GM19468 (cell line): ENCODE data around the gene TPBGL.
"Not testable (repeated sequence)": the region's sequence is repeated elsewhere in the genome, so short reads cannot be mapped to it uniquely, and the experiment has no call there.

Experiments used
- ATAC-seq: cut with Tn5 transposase; IDR thresholded peaks from one replicate; pipeline ENCODE4 v1.9.1; 2021; ENCODE audit warnings: mild to moderate bottlenecking, moderate library complexity, moderate number of reproducible peaks; ENCODE audit not compliant: unreplicated experiment; ENCODE audit errors: extremely low read depth

Gene TPBGL

DNA sequence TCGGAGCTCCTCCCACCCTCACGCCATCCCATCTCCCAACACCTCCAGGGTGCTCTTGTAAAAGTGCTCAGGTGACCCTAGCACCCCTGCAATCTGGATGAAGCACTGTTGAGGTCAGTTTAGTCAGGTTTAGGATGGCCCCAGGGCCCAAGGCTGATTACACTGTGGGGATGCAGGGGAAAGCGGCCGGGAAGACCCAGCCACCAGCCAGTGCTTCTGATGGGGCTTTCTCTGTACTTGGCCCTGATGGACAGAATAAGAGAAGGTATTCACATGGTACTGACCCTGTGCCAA is 28.7 kb downstream of the TPBGL start:
- no peak for ATAC-seq

GRCh38 chr11:75269896-75270295 is 29.3 kb downstream of the TPBGL start:
- ATAC-seq, result no peak

DNA sequence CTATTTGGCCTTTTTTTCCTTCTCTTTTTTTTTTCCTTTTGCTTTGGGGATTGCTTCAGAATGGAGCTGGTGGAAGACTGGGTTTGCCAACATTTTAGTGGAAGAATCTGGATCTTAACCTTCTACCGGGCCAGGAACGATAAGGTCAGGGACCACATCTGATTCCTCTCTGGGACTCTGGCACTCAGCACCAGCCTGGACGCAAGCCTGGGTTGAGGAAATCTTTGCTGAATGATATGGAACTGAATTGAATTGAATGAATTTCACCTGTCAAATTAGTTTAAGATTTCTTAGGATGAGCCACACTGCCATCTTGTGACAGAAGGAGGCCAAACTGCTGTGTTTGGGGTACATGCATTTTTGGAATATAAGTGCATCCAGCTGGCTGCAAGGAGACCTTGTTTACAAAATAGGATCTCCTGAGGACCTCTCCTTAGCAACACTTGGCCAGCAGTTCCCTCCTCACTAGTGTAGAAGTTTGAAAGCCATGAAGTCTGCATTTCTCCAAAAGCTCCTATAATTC is 30.4 kb downstream of the TPBGL start:
- ATAC-seq, result no peak

DNA sequence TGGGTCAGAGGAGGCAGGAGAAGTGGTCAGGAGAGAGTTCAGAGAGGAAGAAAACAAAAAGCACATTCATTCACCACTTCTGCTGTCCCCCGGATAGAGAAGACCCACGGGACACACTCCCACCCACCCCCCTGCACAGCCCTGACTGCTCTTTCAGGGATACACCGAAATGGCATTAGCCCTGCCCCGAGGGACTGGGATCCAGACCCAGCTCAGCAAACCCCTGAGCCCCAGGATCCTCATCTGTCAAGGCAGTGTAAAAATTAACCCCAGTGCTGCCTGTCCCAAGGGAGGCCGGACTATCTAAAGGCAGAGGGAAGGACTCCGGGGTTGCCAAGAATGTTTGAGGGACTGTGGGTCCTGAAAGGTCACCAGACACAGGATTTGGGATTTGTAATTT is 31.2 kb downstream of the TPBGL start:
- no peak for ATAC-seq

- no peak for ATAC-seq
Observed at GRCh38 chr11:75272391-75272790, 31.8 kb downstream of the TPBGL start.

DNA sequence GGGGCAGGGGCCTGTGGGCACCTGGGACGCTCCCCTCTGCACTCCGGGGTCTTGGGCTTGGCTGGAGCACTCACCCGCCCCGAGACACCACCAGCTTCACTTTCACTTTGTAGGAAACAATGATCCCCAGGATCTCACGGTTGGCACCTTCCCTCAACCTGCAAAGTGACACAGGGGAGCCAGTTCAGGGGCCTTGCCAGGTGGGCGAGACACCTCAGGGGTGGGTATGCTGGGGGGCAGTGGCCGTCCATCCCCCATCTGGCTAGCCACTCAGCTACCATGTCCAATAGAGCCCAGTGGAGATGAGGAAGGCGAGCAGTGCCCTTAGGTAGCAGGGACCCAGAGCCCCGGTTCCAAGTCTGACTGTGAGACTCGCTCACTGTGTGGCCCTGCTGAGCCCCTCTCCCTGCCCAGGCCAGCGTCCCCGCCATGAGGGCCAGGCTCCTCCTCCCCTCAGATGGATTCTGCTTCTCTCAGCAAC is 32.3 kb downstream of the TPBGL start:
- no peak for ATAC-seq

GRCh38 chr11:75273411-75274391 is 33.1 kb downstream of the TPBGL start:
- ATAC-seq, result no peak

- ATAC-seq, result not testable (repeated sequence)
Observed at GRCh38 chr11:75274716-75275115, 34.1 kb downstream of the TPBGL start.

GRCh38 chr11:75275581-75275980 is 35.0 kb downstream of the TPBGL start:
- no peak for ATAC-seq

GRCh38 chr11:75276186-75276585 is 35.6 kb downstream of the TPBGL start:
- ATAC-seq, result no peak

GRCh38 chr11:75276686-75277085 is 36.1 kb downstream of the TPBGL start:
- ATAC-seq, result no peak

GRCh38 chr11:75277211-75277805 is 36.7 kb downstream of the TPBGL start:
- no peak for ATAC-seq

DNA sequence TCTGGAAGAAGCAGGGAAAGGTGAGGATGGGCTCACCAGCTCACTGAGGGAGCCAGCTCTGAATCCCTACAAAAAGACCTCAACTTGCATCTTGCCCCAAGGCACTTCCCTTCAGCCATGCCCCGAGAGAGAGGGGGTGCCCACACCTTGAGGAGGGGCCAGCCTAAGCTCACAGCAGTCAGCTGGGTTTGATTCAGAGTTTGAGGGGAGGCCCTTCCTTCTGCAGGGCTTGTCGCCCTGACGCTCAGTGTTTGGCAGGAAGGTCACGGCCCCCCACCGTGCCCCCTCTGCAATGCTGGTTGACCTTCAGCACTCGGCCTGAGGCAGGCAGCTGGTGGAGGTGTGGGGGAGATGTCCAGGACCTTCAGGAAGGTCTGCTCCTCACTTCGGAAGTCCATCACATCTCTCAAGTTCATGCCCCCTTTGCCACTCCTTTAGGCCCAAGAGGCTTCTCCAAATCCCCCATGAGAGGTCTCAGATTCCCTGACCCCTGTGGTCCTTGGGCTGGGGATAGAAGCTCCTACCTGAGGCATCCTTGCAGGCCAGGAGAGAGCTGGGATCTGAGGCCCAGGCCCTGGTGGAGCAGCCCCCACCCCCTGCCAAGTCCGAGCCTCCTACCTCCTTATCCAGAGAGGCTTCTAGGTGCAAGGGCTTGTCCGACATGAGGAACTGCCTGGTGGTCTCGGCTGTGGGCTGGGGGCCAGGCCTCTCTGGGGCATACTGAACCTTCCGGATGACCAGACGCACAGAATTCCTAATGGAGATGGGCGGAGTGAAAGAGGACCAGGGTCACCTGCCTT is 37.6 kb downstream of the TPBGL start:
- no peak for ATAC-seq

DNA sequence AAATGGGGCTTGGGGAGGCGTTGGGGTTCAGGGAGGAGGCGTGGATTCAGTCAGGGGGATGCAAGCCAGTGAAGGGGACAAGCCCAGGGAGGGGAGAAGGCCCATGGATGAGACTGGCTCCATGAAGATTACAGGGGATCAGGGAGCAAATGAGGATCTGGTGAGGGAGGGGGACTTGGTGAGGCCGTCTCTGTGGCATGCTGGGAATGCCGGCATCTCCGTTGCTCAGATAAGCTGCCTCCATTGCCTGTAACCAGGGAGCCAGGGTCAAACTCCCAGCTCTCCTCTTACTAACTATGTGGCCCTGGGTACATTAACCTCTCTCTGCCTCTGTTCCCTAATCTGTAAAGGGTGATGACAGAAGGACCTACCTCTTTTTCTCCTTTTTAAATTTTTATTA is 38.7 kb downstream of the TPBGL start:
- ATAC-seq, result no peak

DNA sequence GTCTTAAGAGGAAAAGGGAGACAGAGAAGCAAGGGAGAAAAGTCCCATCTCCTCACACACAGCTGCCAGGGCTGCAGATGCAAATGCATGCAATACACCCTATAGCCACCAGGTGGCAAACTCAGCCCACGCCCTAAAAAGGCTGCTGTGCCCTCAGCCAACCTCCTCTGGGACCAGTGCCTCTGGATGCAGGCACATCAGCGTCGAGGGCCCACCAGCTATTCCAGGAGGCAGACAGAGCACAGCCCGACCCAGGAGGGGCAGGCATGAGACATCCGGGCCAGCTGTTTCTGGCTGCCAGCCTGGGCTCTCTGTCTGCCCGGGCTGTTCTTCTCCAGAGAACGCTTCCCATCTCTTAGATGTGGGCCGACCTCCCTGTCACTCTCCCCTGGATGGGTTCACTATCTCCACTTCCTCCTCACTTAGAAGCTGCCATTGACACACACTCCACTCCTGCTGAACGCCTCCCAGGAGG is 39.7 kb downstream of the TPBGL start:
- no peak for ATAC-seq

- no peak for ATAC-seq
Observed at GRCh38 chr11:75280770-75281468, 40.3 kb downstream of the TPBGL start.

DNA sequence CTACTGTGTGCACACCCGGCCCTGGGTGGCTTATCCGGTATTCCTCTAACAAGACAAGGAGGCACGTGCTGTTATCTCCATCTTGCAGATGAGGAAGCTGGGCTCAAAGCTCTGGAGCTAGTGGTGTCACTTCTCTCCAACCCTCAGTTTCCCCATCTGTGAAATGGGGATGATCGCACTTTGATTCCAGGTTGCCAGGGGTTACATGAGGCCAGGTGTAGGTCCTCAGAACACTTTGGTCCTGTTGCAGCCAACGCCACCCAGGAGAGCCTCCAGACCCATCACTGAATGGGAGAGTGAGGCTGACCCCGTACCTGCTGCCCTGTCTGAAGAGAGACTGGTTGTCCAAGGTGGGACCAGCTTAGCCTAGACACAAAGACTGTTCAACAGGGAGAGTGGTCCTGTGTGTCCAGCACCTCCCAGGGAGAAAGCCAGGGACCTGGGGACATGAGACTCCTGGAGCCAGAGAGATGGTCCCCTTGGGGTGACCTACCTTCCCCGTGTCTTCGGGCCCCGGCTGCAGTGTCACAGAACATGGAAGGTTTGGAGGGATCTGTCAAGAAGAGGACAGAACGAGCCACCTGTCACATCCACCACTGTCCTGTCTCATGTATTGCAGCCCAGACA is 41.0 kb downstream of the TPBGL start:
- ATAC-seq, result no peak

DNA sequence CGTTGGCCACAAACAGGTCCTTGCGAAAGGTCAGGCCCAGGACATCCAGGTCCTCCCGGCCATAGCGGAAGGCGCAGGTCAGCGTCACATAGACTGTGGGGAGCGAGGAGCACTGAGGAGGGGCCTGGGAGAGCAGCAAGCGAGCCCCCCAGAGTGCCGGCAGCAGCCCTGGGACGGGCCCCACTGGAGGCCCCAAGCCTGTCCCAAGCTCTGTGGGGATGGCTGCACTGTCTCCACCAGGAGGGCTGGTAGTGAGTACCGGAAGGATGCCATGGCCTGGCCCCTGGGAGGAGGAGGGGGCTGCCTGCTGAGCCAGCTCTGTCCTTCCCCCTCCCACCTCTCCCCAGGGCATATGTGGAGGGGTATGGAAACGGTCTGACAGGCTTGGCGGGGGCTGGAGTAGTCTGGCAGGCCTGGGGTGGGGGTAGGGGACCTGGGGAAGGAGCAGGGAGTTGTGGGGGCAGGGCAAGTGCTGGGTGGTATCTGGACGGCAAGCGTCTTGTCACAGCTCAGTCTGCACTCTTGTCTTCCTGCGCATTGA is 42.9 kb downstream of the TPBGL start:
- ATAC-seq, result no peak

DNA sequence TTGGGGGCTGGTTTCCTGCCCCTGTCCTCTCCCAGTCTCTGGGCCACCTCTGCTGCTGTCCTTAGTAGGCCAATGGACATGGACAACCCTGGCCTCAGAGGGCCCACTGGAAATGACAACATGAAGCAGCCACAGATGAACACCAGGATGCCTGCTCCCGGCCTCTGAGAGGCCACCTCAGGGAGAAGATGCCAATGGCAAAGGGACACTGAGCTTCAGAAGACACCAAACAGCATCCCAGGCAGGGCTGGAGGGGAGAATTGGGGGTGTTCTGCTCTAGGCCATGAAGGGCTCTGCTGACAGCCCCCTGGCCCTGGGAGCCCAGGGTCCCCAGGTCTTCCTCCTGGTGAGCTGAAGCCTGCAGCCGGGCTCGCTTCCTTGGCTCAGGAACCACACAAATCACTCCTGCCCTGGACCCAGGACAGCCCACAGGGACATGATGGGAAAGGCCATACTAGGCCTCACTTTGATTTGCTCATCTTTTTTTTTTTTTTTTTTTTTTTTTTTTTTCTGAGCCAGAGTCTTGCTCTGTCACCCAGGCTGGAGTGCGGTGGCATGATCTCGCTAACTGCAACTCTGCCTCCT is 45.3 kb downstream of the TPBGL start:
- ATAC-seq, result no peak
